KBM-7 (cell line): ENCODE results near the gene GTF2IRD1.
"Not testable (repeated sequence)": the region's sequence is repeated elsewhere in the genome, so short reads cannot be mapped to it uniquely, and the experiment has no call there.

ENCODE experiments used
- DNase-seq: peaks from one replicate; pipeline ENCODE4 v3.0.0-alpha.2; 2015
- in situ Hi-C: fragments of 300-500 bp; cut with MboI; formaldehyde crosslinking; loops from 2 replicates; pipeline ENCODE4 v1.14.3; 2020; ENCODE audit warnings: low sequenced_read_pairs, low pct_unique_long_range_greater_than_20kb, mixed read lengths

GTF2IRD1 gene

GRCh38 chr7:74483402-74484336 lies 30.0 kb downstream of the GTF2IRD1 start:
- in situ Hi-C loops = no loop called here
- no peak for DNase-seq

- in situ Hi-C loops = no loop called here
- no peak for DNase-seq
These were observed 31.9 kb downstream of the GTF2IRD1 start for GRCh38 chr7:74485611-74486010.

- in situ Hi-C loops, DNase-seq: not testable (repeated sequence)
These were observed 34.9 kb downstream of the GTF2IRD1 start for GRCh38 chr7:74488518-74489030.

GRCh38 chr7:74489997-74490945 lies 36.6 kb downstream of the GTF2IRD1 start:
- DNase-seq = no peak
- in situ Hi-C loops = no loop called here

- DNase-seq, in situ Hi-C loops: not testable (repeated sequence)
These were observed 37.8 kb downstream of the GTF2IRD1 start for GRCh38 chr7:74491490-74491889.

GRCh38 chr7:74493295-74493694 lies 39.6 kb downstream of the GTF2IRD1 start:
- in situ Hi-C loops = no loop called here
- no peak for DNase-seq

GRCh38 chr7:74494076-74494548 lies 40.4 kb downstream of the GTF2IRD1 start:
- in situ Hi-C loops = no loop called here
- no peak for DNase-seq

- DNase-seq = no peak
- in situ Hi-C loops = no loop called here
These were observed 41.7 kb downstream of the GTF2IRD1 start for GRCh38 chr7:74495112-74496086.

GRCh38 chr7:74496272-74496671 lies 42.6 kb downstream of the GTF2IRD1 start:
- in situ Hi-C loops = no loop called here
- DNase-seq = no peak

- in situ Hi-C loops, DNase-seq: not testable (repeated sequence)
These were observed 43.1 kb downstream of the GTF2IRD1 start for GRCh38 chr7:74496773-74497172.

GRCh38 chr7:74498354-74498753 lies 44.6 kb downstream of the GTF2IRD1 start:
- DNase-seq = no peak
- in situ Hi-C loops = no loop called here

- DNase-seq = no peak
- in situ Hi-C loops = no loop called here
These were observed 45.5 kb downstream of the GTF2IRD1 start for GRCh38 chr7:74498996-74499834.

- no peak for DNase-seq
- in situ Hi-C loops = no loop called here
These were observed 46.2 kb downstream of the GTF2IRD1 start for GRCh38 chr7:74499835-74500388.

GRCh38 chr7:74501298-74501697 lies 47.6 kb downstream of the GTF2IRD1 start:
- DNase-seq = no peak
- in situ Hi-C loops = no loop called here

GRCh38 chr7:74502216-74502891 lies 48.6 kb downstream of the GTF2IRD1 start:
- DNase-seq = no peak

GRCh38 chr7:74503061-74503460 lies 49.4 kb downstream of the GTF2IRD1 start:
- no peak for DNase-seq
- in situ Hi-C loops = no loop called here

More at GRCh38 chr7:74502216-74502891, 48.6 kb downstream of the GTF2IRD1 start:
- in situ Hi-C loops = no loop called here

GRCh38 chr7:74503943-74504342 lies 50.2 kb downstream of the GTF2IRD1 start:
- no peak for DNase-seq
- in situ Hi-C loops = no loop called here
